ENCODE measurements around the gene PRIMA1. TPM values are rescaled to one million over a fixed set of nuclear protein-coding genes. Genes with fewer than 3 reads are reported as not detected.

PRIMA1 gene
- total and polyA plus RNA-seq, 8 donors: 1.2 to 9.9 (median 4.9) TPM

DNA sequence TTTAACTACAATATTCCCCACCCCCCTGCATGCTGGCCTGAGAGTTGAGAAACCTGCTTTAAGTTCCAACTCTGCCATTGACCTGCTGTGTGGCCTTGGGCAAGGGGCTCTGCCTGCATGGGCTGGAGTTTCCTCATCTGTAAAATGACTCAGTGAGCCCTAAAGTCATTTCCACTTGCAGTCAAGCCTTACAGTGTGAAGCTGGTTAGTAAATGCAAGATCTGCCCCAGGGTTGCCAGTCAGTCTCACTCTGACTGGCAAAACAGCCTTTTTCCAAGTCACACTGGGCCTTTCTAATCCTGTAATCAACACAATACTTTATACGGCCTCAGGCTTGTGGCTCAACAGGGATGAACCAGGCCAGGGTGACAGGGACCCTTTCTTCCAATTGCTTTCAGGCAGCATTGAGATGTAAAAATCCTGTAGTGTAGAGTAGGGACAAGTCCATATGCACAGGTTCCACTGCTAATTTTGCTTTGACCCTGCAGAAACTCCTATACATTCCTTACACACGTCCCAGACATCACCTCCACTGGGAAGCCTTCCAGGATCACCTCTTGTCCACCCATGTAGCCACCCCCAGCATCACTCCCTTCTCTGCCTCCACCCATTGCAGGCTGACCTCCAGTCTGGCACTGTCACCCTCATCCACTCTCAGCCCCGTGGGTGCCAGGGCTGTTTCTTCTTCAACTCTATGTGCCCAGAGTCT lies 42.6 kb upstream of the PRIMA1 start:
- no peak overlapping the region for H3K4me3 ChIP-seq
- 67 to 84% (median 79%) methylated on average over 3 of the region's 3 CpGs for WGBS, 5 donors
- no peak for DNase-seq

GRCh38 chr14:93829839-93830481 lies 41.7 kb upstream of the PRIMA1 start:
- intact Hi-C loops (cut with DNase I; ENCODE audit: low total_unique reads): no loop called here
- WGBS, 5 donors: 66 to 86% (median 77%) methylated on average over 4 of the region's 4 CpGs
- no peak overlapping the region for H3K27ac ChIP-seq
- H3K4me3 ChIP-seq: no peak overlapping the region
- TF ChIP-seq, protein P1, sequence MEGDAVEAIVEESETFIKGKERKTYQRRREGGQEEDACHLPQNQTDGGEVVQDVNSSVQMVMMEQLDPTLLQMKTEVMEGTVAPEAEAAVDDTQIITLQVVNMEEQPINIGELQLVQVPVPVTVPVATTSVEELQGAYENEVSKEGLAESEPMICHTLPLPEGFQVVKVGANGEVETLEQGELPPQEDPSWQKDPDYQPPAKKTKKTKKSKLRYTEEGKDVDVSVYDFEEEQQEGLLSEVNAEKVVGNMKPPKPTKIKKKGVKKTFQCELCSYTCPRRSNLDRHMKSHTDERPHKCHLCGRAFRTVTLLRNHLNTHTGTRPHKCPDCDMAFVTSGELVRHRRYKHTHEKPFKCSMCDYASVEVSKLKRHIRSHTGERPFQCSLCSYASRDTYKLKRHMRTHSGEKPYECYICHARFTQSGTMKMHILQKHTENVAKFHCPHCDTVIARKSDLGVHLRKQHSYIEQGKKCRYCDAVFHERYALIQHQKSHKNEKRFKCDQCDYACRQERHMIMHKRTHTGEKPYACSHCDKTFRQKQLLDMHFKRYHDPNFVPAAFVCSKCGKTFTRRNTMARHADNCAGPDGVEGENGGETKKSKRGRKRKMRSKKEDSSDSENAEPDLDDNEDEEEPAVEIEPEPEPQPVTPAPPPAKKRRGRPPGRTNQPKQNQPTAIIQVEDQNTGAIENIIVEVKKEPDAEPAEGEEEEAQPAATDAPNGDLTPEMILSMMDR (IDR thresholded peaks at IDR 0.05): no peak
- no peak for TF ChIP-seq EP300 (IDR thresholded peaks at IDR 0.05)
- TF ChIP-seq POLR2AphosphoS5 (IDR thresholded peaks at IDR 0.05): no peak
- no peak for TF ChIP-seq POLR2A (IDR thresholded peaks at IDR 0.05)
- peaks cover 0 to 22% (median 2%) of the 10 kb centered on the region in 3 donors for H3K27me3 ChIP-seq
- peaks cover 0 to 10% (median 4%) of the 10 kb centered on the region in 4 donors for H3K4me1 ChIP-seq
- no peaks in the 10 kb centered on the region for H3K9me3 ChIP-seq
- DNase-seq: no peak
- no peaks in the 10 kb centered on the region for H3K36me3 ChIP-seq

More for the DNA sequence above, 42.6 kb upstream of the PRIMA1 start:
- Histone ChIP-seq H3K4me1 (peaks cover 0 to 10% (median 4%) of the 10 kb centered on the region in 4 donors), H3K27ac (no peak overlapping the region), H3K36me3 (no peaks in the 10 kb centered on the region), H3K9me3 (no peaks in the 10 kb centered on the region), H3K27me3 (peaks cover 0 to 16% (median 0%) of the 10 kb centered on the region in 3 donors)
- intact Hi-C loops (cut with DNase I; ENCODE audit: low total_unique reads): no loop called here
- TF ChIP-seq EP300 (IDR thresholded peaks at IDR 0.05): no peak
- TF ChIP-seq POLR2AphosphoS5 (IDR thresholded peaks at IDR 0.05): no peak
- TF ChIP-seq, protein P1 (IDR thresholded peaks at IDR 0.05): no peak
- TF ChIP-seq POLR2A (IDR thresholded peaks at IDR 0.05): no peak

DNA sequence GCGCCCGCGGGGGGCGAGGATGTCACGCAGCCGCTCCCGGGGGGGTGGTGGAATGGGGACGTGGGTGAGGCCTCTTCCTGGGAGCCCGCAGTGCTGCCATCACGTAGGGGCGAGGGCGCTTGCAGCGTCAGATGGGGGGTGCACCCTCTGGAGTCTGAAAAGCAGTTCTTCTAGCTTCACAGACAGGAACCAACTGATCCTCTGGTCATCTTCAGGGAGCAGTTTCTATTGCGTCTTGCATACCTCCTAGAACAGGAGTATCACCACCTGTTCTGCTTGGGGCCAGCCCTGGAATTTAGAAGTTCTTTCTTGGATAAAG lies 36.9 kb upstream of the PRIMA1 start:
- H3K27ac ChIP-seq: no peak overlapping the region
- 40 to 69% (median 52%) methylated on average over 3 to 14 of the region's 14 CpGs for WGBS, 5 donors
- DNase-seq: no peak
- TF ChIP-seq POLR2AphosphoS5 (IDR thresholded peaks at IDR 0.05) (no peak), EP300 (IDR thresholded peaks at IDR 0.05) (no peak), POLR2A (IDR thresholded peaks at IDR 0.05) (no peak)
- TF ChIP-seq, protein P1 (IDR thresholded peaks at IDR 0.05): no peak
- H3K4me3 ChIP-seq: no peak overlapping the region
- H3K4me1 ChIP-seq: no peaks in the 10 kb centered on the region
- intact Hi-C loops (cut with DNase I; ENCODE audit: low total_unique reads): no loop called here
- H3K9me3 ChIP-seq: no peaks in the 10 kb centered on the region
- peaks cover 0 to 26% (median 14%) of the 10 kb centered on the region in 3 donors for H3K27me3 ChIP-seq
- H3K36me3 ChIP-seq: no peaks in the 10 kb centered on the region

- Histone ChIP-seq H3K27ac (no peak overlapping the region), H3K9me3 (no peaks in the 10 kb centered on the region), H3K4me1 (no peaks in the 10 kb centered on the region), H3K27me3 (peaks cover 0 to 26% (median 14%) of the 10 kb centered on the region in 3 donors), H3K4me3 (no peak overlapping the region), H3K36me3 (no peaks in the 10 kb centered on the region)
- TF ChIP-seq EP300 (IDR thresholded peaks at IDR 0.05): no peak
- no peak for TF ChIP-seq POLR2AphosphoS5 (IDR thresholded peaks at IDR 0.05)
- TF ChIP-seq, protein P1 (IDR thresholded peaks at IDR 0.05): no peak
- TF ChIP-seq POLR2A (IDR thresholded peaks at IDR 0.05): no peak
- peak in 1 of 2 donors; percentile 28 for DNase-seq
- WGBS, 5 donors: 65 to 78% (median 73%) methylated on average over 26 to 33 of the region's 33 CpGs; no CpG with 5 or more reads in 1 of the 5 donors
- intact Hi-C loops (cut with DNase I; ENCODE audit: low total_unique reads): no loop called here
Measured at GRCh38 chr14:93824518-93825234, 36.4 kb upstream of the PRIMA1 start.

Measured in stomach (tissue), 9 donors.